Measurements from ENCODE around the gene WDR33.
A peak's percentile ranks its signal among the peaks of the same experiment; 100 is the strongest.
"Not testable (repeated sequence)": the region's sequence is repeated elsewhere in the genome, so short reads cannot be mapped to it uniquely, and the experiment has no call there.

Gene WDR33

DNA sequence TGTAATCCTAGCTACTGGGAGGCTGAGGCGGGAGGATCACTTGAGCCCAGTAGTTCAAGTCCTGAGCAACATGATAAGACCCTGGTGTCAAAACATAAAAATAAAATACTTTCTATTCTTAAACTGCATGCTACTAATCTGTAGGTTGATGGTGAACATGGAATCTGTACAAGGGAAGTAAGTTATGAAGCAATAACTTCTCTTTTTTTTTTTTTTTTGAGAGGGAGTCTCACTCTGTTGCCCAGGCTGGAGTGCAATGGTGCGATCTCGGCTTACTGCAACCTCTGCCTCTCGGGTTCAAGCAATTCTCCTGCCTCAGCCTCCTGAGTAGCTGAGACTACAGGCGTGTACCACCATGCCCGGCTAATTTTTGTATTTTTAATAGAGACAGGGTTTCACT, 16.1 kb downstream of the WDR33 start:
- peaks cover 21% of the 10 kb centered on the region for H3K36me3 Mint-ChIP-seq (ENCODE audit: low read depth)
- H3K4me3 Mint-ChIP-seq; intact Hi-C loops (cut with micrococcal nuclease); H3K27me3 Mint-ChIP-seq; H3K9me3 Mint-ChIP-seq: not testable (repeated sequence)
- peak overlapping the region; percentile 79 for H3K27ac Mint-ChIP-seq
- peaks cover 53% of the 10 kb centered on the region for H3K4me1 Mint-ChIP-seq (ENCODE audit: low read depth)

DNA sequence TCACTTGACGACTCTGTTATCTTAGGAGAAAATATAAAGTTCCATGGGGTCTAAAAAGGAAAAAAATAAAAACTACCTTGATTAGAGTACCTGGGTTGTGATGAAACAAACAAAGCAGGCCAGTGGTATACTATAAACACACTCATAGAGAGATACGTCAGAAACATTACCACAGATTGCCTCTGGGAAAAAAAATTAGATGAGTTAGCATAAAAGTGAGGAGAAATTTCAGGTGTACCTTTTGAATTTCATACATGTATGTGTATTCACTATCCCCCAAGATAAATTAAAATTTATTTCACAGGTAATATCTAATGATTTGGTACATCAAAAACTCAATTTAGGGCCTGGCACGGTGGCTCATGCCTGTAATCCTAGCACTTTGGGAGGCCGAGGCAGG, 18.2 kb downstream of the WDR33 start:
- intact Hi-C loops (cut with micrococcal nuclease), result no loop called here
- Mint-ChIP-seq H3K9me3 (no peaks in the 10 kb centered on the region), H3K27ac (no peak overlapping the region), H3K4me3 (no peak overlapping the region), H3K4me1 (ENCODE audit: low read depth) (peaks cover 39% of the 10 kb centered on the region), H3K27me3 (no peaks in the 10 kb centered on the region), H3K36me3 (ENCODE audit: low read depth) (peaks cover 13% of the 10 kb centered on the region)

- Mint-ChIP-seq H3K27me3 (no peaks in the 10 kb centered on the region), H3K9me3 (no peaks in the 10 kb centered on the region), H3K36me3 (ENCODE audit: low read depth) (peaks cover 7% of the 10 kb centered on the region), H3K4me3 (no peak overlapping the region), H3K4me1 (ENCODE audit: low read depth) (peaks cover 27% of the 10 kb centered on the region), H3K27ac (no peak overlapping the region)
- intact Hi-C loops (cut with micrococcal nuclease), result no loop called here
Measured at GRCh38 chr2:127790694-127791529, 20.1 kb downstream of the WDR33 start.

DNA sequence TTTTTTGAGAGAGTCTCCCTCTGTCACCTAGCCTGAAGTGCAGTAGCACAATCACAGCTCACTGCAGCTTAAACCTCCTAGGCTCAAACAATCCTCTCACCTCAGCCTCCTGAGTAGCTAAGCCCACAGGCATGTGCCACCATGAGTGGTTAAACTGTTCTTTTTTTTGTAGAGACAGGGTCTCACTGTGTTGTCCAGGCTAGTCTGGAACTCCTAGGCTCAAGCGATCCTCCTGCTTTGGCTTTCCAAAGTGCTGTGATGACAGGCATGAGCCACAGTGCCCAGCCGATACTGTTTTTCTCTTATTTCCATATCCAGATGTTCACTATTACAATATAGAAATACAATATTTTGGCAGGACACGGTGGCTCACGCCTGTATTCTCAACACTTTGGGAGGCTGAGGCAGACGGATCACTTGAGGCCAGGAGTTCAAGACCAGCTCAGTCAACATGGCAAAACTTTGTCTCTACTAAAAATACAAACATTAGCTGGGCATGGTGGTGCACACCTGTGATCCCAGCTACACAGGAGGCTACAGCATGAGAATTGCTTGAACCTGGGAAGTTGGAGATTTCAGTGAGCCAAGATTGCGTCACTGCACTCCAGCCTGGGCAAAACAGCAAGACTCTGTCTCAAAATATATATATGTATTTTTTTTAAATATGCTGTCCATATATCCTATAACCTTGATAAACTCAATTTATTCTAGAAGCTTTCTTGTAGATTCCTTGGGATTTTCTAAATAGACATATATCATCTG, 24.7 kb downstream of the WDR33 start:
- intact Hi-C loops (cut with micrococcal nuclease), result no loop called here
- no peak overlapping the region for H3K4me3 Mint-ChIP-seq
- no peaks in the 10 kb centered on the region for H3K9me3 Mint-ChIP-seq
- peaks cover 13% of the 10 kb centered on the region for H3K4me1 Mint-ChIP-seq (ENCODE audit: low read depth)
- H3K36me3 Mint-ChIP-seq (ENCODE audit: low read depth), result peaks cover 10% of the 10 kb centered on the region
- no peak overlapping the region for H3K27ac Mint-ChIP-seq
- H3K27me3 Mint-ChIP-seq, result no peaks in the 10 kb centered on the region

- no peaks in the 10 kb centered on the region for H3K27me3 Mint-ChIP-seq
- intact Hi-C loops (cut with micrococcal nuclease), result no loop called here
- H3K36me3 Mint-ChIP-seq (ENCODE audit: low read depth), result peaks cover 10% of the 10 kb centered on the region
- peaks cover 8% of the 10 kb centered on the region for H3K4me1 Mint-ChIP-seq (ENCODE audit: low read depth)
- no peak overlapping the region for H3K4me3 Mint-ChIP-seq
- no peaks in the 10 kb centered on the region for H3K9me3 Mint-ChIP-seq
- no peak overlapping the region for H3K27ac Mint-ChIP-seq
Measured at GRCh38 chr2:127784965-127785518, 25.9 kb downstream of the WDR33 start.

DNA sequence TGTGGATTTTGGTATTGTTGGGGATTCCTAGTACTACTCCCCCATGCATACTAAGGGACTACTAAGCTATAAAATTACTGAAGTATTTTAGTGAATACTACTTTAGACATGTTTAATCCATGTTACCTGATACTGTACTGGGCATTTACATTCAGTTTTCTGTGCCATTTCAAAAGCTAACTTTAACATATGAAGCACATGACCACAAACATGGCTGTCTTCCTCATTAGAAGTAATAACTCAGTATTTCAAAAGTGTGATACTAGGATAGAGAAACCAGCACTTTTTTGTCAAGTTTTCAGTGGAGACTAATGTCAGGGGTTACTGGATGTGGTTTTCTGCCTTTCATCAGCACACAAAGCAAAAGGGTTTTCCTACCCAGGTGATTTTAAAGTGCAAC, 27.9 kb downstream of the WDR33 start:
- intact Hi-C loops (cut with micrococcal nuclease), result no loop called here
- no peak overlapping the region for H3K27ac Mint-ChIP-seq
- no peak overlapping the region for H3K4me3 Mint-ChIP-seq

DNA sequence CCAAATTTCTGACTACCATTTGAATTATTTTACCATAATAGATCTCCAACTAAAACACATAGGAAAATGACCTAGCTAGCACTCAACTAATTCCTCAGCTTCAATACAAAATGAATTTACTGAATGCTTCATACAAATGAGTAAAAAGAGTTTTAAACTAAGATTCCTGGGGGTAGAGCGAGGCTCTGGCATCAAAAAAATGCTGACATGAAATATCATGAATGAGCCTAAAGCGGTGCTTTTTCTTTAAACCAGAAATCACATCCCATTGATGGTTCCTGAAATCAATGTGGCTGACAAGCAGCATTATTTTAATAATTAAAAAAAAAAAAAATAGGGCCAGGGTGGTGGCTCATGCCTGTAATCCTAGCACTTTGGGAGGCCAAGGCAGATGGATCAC, 32.1 kb downstream of the WDR33 start:
- Mint-ChIP-seq H3K27ac (no peak overlapping the region), H3K4me3 (no peak overlapping the region), H3K9me3 (no peaks in the 10 kb centered on the region)

More for the DNA sequence above, 27.9 kb downstream of the WDR33 start:
- H3K27me3 Mint-ChIP-seq, result no peaks in the 10 kb centered on the region
- peaks cover 8% of the 10 kb centered on the region for H3K4me1 Mint-ChIP-seq (ENCODE audit: low read depth)
- H3K36me3 Mint-ChIP-seq (ENCODE audit: low read depth), result peaks cover 15% of the 10 kb centered on the region
- no peaks in the 10 kb centered on the region for H3K9me3 Mint-ChIP-seq

DNA sequence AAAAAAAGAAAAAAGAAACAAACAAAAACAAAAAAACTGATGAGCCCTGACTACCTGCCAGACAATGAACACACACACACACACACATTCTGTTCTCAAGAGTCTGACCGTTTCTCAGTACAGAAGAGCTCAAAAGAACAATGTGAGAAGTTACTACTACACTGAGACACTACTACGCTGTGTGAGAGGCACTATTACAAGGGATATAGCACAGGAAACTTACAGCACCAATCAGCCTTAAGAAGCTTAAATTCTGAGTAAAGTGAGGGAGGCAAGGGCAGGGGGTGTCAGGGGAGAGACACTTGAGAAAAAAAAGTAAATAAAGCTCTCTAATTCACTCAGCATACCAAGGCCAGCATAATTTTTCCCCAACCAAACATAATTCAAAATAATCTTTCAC, 32.5 kb downstream of the WDR33 start:
- Mint-ChIP-seq H3K27ac (no peak overlapping the region), H3K36me3 (ENCODE audit: low read depth) (peaks cover 11% of the 10 kb centered on the region), H3K4me1 (ENCODE audit: low read depth) (peaks cover 14% of the 10 kb centered on the region), H3K4me3 (no peak overlapping the region), H3K27me3 (no peaks in the 10 kb centered on the region), H3K9me3 (no peaks in the 10 kb centered on the region)
- intact Hi-C loops (cut with micrococcal nuclease), result no loop called here

More for the DNA sequence above, 32.1 kb downstream of the WDR33 start:
- H3K27me3 Mint-ChIP-seq, result no peaks in the 10 kb centered on the region
- intact Hi-C loops (cut with micrococcal nuclease), result no loop called here
- peaks cover 14% of the 10 kb centered on the region for H3K4me1 Mint-ChIP-seq (ENCODE audit: low read depth)
- peaks cover 11% of the 10 kb centered on the region for H3K36me3 Mint-ChIP-seq (ENCODE audit: low read depth)

DNA sequence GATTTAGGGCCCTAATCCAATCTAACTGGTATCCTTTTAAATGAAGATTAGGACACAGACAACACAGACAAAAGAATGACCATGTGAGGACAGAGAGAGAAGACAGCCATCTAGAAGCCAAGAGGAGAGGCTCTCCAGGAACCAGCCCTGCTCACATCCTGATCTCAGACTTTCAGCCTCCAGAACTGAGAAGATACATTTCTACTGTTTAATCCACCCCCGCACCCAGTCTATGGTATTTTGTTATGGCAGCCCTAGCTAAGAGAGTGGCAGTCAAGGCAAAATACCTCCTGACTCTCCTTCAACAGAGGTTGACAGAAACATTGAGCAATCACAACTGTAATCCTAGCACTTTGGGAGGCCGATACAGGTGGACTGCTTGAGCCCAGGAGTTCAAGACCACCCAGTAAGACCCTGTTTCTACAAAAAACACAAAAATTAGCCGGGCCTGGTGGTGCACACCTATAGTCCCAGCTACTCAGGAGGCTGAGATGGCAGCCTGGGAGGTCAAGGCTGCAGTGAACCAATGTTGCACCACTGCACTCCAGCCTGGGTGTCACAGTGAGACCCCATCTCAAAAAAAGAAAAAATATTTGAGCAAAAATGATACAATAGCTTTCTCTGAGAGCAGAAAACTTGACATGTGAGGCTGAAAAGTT, 34.7 kb downstream of the WDR33 start:
- H3K4me3 Mint-ChIP-seq, result no peak overlapping the region
- intact Hi-C loops (cut with micrococcal nuclease), result no loop called here
- H3K9me3 Mint-ChIP-seq, result no peaks in the 10 kb centered on the region
- H3K27me3 Mint-ChIP-seq, result no peaks in the 10 kb centered on the region
- peaks cover 14% of the 10 kb centered on the region for H3K4me1 Mint-ChIP-seq (ENCODE audit: low read depth)
- peaks cover 11% of the 10 kb centered on the region for H3K36me3 Mint-ChIP-seq (ENCODE audit: low read depth)
- no peak overlapping the region for H3K27ac Mint-ChIP-seq

DNA sequence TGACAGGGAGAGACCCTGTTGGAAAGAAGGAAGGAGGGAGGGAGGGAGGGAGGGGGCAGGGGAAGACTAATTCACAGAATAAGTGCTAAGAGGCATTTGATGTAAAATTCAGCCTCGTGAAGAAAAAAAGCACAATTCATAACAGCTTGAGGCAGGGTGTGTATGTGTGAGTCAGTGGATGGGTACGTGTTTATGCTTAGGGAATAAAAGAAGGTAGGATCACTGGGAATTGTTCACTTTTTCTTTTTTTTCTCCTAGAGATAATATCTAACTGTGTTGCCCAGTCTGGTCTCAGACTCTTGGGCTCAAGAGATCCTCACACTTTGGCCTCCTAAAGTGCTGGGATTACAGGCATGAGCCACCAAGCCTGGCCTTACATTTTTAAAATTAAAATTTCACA, 39.2 kb downstream of the WDR33 start:
- Mint-ChIP-seq H3K4me1 (ENCODE audit: low read depth) (peaks cover 9% of the 10 kb centered on the region), H3K27ac (no peak overlapping the region), H3K9me3 (no peaks in the 10 kb centered on the region), H3K27me3 (no peaks in the 10 kb centered on the region), H3K4me3 (no peak overlapping the region), H3K36me3 (ENCODE audit: low read depth) (peaks cover 40% of the 10 kb centered on the region)
- intact Hi-C loops (cut with micrococcal nuclease), result no loop called here

DNA sequence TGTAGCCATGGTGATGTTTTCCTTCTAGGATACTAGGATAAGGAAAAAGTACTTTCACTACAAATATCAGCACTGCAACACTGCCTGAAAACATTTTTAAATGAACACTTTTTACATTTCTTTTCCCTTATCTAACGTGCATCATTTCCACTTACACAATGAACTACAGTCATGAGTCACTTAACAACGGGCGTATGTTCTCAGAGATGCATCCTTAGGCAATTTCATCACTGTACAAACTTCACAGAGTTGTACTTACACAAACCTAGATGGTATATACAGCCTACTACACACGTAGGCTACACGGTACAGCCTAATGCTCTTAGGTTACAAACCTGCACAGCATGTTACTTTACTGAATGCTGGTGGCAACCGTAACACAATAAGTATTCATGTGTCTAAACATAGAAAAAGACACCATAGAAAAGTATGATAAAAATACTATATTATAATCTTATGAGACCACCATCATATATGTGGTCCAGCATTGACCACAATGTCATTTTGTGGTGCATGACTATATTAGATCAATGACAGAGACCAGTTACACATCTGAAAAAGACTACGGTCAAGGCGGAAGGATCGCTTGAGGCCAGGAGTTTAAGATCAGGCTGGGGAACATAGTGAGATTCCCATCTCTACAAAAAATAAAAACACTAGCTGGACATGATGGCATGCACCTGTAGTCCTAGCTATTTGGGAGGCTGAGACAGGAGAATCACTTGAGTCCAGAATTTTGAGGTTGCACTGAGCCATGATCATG, 39.8 kb downstream of the WDR33 start:
- Mint-ChIP-seq H3K27ac (no peak overlapping the region), H3K9me3 (no peaks in the 10 kb centered on the region), H3K27me3 (no peaks in the 10 kb centered on the region), H3K36me3 (ENCODE audit: low read depth) (peaks cover 46% of the 10 kb centered on the region), H3K4me1 (ENCODE audit: low read depth) (peaks cover 3% of the 10 kb centered on the region), H3K4me3 (no peak overlapping the region)
- intact Hi-C loops (cut with micrococcal nuclease), result no loop called here

DNA sequence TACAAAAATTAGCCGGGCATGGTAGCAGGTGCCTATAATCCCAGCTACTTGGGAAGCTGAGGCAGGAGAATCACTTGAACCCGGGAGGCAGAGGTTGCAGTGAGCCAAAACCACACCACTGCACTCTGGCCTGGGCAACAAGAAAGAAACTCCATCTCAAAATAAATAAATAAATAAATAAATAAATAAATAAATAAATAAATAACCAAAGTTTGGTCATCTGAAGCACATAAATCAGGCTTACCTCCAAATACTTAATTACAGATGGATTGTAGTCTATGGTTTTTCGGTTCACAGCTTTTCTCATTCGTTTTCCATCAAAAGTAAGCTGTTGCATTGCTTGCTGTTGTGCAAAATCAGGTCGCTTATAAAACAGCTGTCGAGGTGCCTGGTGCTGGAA, 40.4 kb downstream of the WDR33 start:
- H3K27ac Mint-ChIP-seq; intact Hi-C loops (cut with micrococcal nuclease); H3K27me3 Mint-ChIP-seq; H3K4me3 Mint-ChIP-seq; H3K9me3 Mint-ChIP-seq; H3K4me1 Mint-ChIP-seq (ENCODE audit: low read depth): not testable (repeated sequence)
- peaks cover 52% of the 10 kb centered on the region for H3K36me3 Mint-ChIP-seq (ENCODE audit: low read depth)

DNA sequence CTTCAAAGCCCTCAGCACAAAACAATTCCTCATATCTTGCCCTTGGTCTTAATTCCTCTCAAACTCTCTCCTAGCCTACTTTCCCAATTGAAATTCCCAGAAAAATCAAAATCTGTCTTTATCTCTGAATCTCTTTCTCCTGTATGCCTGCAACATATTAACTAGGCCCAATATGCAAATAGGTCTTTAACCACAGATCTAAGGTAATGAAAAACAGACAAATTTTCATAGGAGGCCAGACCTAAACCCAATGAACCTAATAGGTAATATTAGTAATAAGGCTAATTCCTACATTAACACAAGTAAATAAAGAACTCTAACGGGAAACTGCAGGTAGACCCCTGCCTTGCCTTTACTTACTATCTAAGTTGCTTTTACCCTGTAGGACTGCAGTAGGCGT, 41.4 kb downstream of the WDR33 start:
- Mint-ChIP-seq H3K36me3 (ENCODE audit: low read depth) (peaks cover 57% of the 10 kb centered on the region), H3K27ac (no peak overlapping the region), H3K27me3 (no peaks in the 10 kb centered on the region)

More for the DNA sequence above, 41.4 kb downstream of the WDR33 start:
- intact Hi-C loops (cut with micrococcal nuclease), result no loop called here
- Mint-ChIP-seq H3K9me3 (no peaks in the 10 kb centered on the region), H3K4me3 (no peak overlapping the region), H3K4me1 (ENCODE audit: low read depth) (no peaks in the 10 kb centered on the region)

All from dendritic cell treated with granulocyte-macrophage colony-stimulating factor and Interleukin-4, amounts not matched to agents 40 ng/mL and 50 ng/mL, for 4 days (primary cell).